Transverse colon (tissue), 4 donors: ENCODE measurements around the gene FOSL2. TPM values are rescaled to one million over a fixed set of nuclear protein-coding genes. Genes with fewer than 3 reads are reported as not detected.

Experiments
- DNase-seq: peaks from one replicate; pipeline ENCODE4 v3.0.0-alpha.2; 2019
- H3K27ac ChIP-seq, 4 donors: fragments of 200-600 bp; sonication (generic); 2 replicates each; pipeline ENCODE4 v1.5.1; 2016 to 2018; ENCODE audit warnings: inconsistent platforms in 4 of 4
- H3K27me3 ChIP-seq: fragments of 200-600 bp; sonication (generic); 2 replicates; pipeline ENCODE4 v1.5.1; 2017; ENCODE audit warnings: inconsistent platforms
- H3K36me3 ChIP-seq, 4 donors: fragments of 200-600 bp; sonication (generic); 2 replicates each; pipeline ENCODE4 v1.5.1; 2017 to 2019; ENCODE audit warnings: inconsistent platforms in 4 of 4
- H3K4me1 ChIP-seq, 4 donors: fragments of 200-600 bp; sonication (generic); 2 replicates each; pipeline ENCODE4 v1.5.1; 2017 to 2020; ENCODE audit warnings: inconsistent platforms in 4 of 4
- H3K4me3 ChIP-seq, 4 donors: fragments of 200-600 bp; sonication (generic); 1 replicate in 1 of 4; 2 replicates in 3 of 4; pipeline versions ENCODE4 v1.5.1 to v1.6.1; 2017 to 2019; ENCODE audit warnings: inconsistent platforms in 4 of 4
- H3K9me3 ChIP-seq, 2 donors: fragments of 200-600 bp; sonication (generic); 2 replicates each; pipeline ENCODE4 v1.5.1; 2017 to 2019; ENCODE audit warnings: inconsistent platforms in 2 of 2
- EP300 ChIP-seq: sonication (generic); formaldehyde crosslinking; IDR thresholded peaks from one replicate; pipeline ENCODE4 v1.6.1; 2017; ENCODE audit warnings: antibody characterized with exemption, low read depth
- POLR2A ChIP-seq: fragments of 450-650 bp; IDR thresholded peaks from one replicate; pipeline ENCODE4 v1.6.1; 2016; ENCODE audit warnings: antibody characterized with exemption, mild to moderate bottlenecking, moderate library complexity
- POLR2AphosphoS5 ChIP-seq, 3 donors: sonication (generic); formaldehyde crosslinking; IDR thresholded peaks; one replicate each; pipeline ENCODE4 v1.6.1; 2016; ENCODE audit warnings: antibody characterized with exemption in 3 of 3
- WGBS, 2 donors: methylation state at CpG; one replicate each; pipeline ENCODE4 v1.1.5; 2018; ENCODE audit warnings: low coverage in 1 of 2; 5-methylcytosine and 5-hydroxymethylcytosine counted together
- in situ Hi-C, 4 donors: fragments of 200-750 bp; cut with MboI; loops; one replicate each; pipeline versions ENCODE4 v1.15.0 to v1.15.1; 2017; ENCODE audit warnings: low sequenced_read_pairs in 3 of 4, low pct_ligation_motif_present in 1 of 4, low pct_unique_long_range_greater_than_20kb in 1 of 4
- intact Hi-C: fragments of 100-400 bp; cut with DNase I; formaldehyde crosslinking; loops from one replicate; pipeline ENCODE4 v1.15.1; 2023; ENCODE audit warnings: low total_unique reads
- total RNA-seq, 4 donors: library from RNA; depleted of rRNA; stranded (reverse); fragments of >200 nt; gene quantifications; one replicate each; pipeline ENCODE4 v1.1.0, GENCODE V29; 2016
- TF ChIP-seq, protein P1 (sequence below), 5 experiments: fragments of 200-600 bp in 3 of 5; fragments of 450-650 bp in 2 of 5; sonication (generic) in 3 of 5; IDR thresholded peaks; 1 replicate in 2 of 5; 2 replicates in 3 of 5; pipeline ENCODE4 v1.5.1; 2016 to 2017; ENCODE audit warnings: antibody characterized with exemption in 5 of 5, inconsistent platforms in 3 of 5, mild to moderate bottlenecking in 2 of 5, moderate library complexity in 1 of 5

Gene FOSL2
- total RNA-seq, 4 donors from 2014 or later = 135 to 358 (median 233) TPM

DNA sequence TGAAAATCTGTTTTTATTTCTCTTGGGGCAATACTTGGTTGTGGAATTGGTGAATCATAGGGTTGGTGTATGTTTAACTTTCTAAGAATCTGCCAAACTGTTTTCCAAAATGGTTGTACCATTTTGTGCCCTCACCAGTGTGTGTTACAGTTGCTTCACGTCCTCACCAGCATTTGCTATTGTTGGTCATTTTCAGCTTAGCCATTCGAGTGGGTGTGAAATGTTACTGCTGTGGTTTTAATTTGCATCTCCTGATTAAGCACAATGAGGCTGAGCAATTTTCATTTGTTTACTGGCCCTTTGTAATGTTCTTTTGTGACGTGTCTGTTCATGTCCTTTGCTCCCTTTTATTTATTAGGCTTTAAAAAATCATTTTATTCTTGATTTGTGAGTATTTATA is 49.7 kb downstream of the FOSL2 start:
- in situ Hi-C loops = loop anchor here in 1 of 4 donors (25.0 kb wide), 1 partner anchor 705 kb away; no protein-coding TSS in a partner anchor
- intact Hi-C loops = no loop called here
- H3K4me1 ChIP-seq = peaks cover 0 to 8% (median 3%) of the 10 kb centered on the region in 4 donors

DNA sequence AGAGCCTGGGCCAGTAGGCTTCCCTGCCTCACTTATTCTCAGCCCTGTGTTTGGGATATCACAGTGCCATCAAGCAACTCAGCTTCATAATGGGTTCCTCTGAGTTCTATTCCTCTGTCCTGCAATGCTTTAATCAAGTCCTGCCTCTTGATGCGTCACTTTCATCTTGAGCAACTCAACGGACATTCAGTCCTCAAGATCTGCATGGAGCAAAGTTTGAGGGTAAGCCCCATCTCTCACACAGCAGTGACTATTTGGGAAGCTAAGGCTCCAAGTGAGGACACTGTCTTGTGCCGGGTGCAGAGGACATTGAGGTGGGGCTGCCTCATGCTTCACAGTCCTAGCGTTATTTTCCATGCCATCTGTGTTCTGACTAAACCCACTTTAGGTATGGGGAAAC is 52.3 kb downstream of the FOSL2 start:
- intact Hi-C loops = no loop called here
- Histone ChIP-seq H3K4me1 (no peaks in the 10 kb centered on the region), H3K9me3 (no peaks in the 10 kb centered on the region), H3K27me3 (no peaks in the 10 kb centered on the region), H3K27ac (no peak overlapping the region), H3K4me3 (no peak overlapping the region), H3K36me3 (no peaks in the 10 kb centered on the region)
- DNase-seq = no peak
- TF ChIP-seq POLR2AphosphoS5 (IDR thresholded peaks at IDR 0.05) (no peak), POLR2A (no peak)
- TF ChIP-seq, protein P1, sequence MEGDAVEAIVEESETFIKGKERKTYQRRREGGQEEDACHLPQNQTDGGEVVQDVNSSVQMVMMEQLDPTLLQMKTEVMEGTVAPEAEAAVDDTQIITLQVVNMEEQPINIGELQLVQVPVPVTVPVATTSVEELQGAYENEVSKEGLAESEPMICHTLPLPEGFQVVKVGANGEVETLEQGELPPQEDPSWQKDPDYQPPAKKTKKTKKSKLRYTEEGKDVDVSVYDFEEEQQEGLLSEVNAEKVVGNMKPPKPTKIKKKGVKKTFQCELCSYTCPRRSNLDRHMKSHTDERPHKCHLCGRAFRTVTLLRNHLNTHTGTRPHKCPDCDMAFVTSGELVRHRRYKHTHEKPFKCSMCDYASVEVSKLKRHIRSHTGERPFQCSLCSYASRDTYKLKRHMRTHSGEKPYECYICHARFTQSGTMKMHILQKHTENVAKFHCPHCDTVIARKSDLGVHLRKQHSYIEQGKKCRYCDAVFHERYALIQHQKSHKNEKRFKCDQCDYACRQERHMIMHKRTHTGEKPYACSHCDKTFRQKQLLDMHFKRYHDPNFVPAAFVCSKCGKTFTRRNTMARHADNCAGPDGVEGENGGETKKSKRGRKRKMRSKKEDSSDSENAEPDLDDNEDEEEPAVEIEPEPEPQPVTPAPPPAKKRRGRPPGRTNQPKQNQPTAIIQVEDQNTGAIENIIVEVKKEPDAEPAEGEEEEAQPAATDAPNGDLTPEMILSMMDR (IDR thresholded peaks at IDR 0.05) = no peak
- in situ Hi-C loops = loop anchor here in 1 of 4 donors (25.0 kb wide), 1 partner anchor 708 kb away; no protein-coding TSS in a partner anchor
- 96 to 100% methylated on average over 1 to 4 of the region's 4 CpGs for WGBS, 2 donors

More for the DNA sequence above, 49.7 kb downstream of the FOSL2 start:
- Histone ChIP-seq H3K9me3 (no peaks in the 10 kb centered on the region), H3K27me3 (no peaks in the 10 kb centered on the region), H3K36me3 (no peaks in the 10 kb centered on the region), H3K4me3 (no peak overlapping the region), H3K27ac (no peak overlapping the region)
- 41 to 66% methylated on average over 3 of the region's 3 CpGs for WGBS, 2 donors
- DNase-seq = no peak
- TF ChIP-seq POLR2A (no peak), EP300 (no peak), POLR2AphosphoS5 (IDR thresholded peaks at IDR 0.05) (no peak)
- TF ChIP-seq, protein P1 (IDR thresholded peaks at IDR 0.05) = no peak

DNA sequence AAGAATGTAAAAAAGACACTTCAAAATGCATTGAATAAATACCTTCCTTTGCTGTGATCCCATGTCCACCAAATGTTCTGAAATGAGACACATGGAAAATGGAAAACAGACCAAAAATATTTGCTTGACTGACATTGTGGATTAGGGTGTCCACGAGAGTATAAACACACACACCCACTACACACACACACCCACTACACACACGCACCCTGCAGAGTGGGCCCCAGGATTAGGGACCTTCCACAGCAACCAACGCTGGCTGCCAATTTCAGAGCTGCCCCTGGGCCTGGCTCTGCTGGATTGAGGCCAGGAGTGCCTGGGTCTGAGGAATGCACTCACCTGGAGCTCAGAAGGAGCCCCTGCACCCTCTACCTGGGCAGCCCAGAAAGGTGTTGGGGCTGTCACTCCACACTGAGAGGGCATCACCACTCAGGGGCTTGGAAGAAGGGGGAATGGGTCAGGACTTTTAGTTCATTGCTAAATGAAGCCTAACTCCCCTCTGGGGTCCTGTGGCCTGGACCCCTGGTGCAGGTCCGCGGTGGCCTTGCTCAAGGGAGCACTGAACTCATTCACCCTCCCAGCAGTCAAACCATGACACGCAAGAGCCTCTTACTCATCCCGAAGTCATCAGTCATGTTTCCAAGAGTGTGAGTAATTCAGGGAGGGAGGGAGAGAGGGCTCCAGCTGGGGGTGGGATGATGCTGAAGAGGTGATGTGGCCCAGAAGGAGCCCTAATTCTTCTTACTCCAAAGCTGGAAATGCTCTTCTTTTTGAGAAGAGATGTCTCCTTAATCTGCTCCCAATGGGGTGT is 53.0 kb downstream of the FOSL2 start:
- DNase-seq = no peak
- H3K9me3 ChIP-seq = no peaks in the 10 kb centered on the region
- H3K4me1 ChIP-seq = no peaks in the 10 kb centered on the region
- no peaks in the 10 kb centered on the region for H3K27me3 ChIP-seq
- WGBS, 2 donors = 62 to 85% methylated on average over 3 to 7 of the region's 7 CpGs
- no peak overlapping the region for H3K27ac ChIP-seq
- intact Hi-C loops (no loop called here), in situ Hi-C loops (loop anchor here in 1 of 4 donors (25.0 kb wide), 1 partner anchor 708 kb away; no protein-coding TSS in a partner anchor)
- H3K36me3 ChIP-seq = no peaks in the 10 kb centered on the region
- H3K4me3 ChIP-seq = no peak overlapping the region
- TF ChIP-seq, protein P1 (IDR thresholded peaks at IDR 0.05) = no peak
- TF ChIP-seq POLR2A (no peak), EP300 (no peak), POLR2AphosphoS5 (IDR thresholded peaks at IDR 0.05) (no peak)

DNA sequence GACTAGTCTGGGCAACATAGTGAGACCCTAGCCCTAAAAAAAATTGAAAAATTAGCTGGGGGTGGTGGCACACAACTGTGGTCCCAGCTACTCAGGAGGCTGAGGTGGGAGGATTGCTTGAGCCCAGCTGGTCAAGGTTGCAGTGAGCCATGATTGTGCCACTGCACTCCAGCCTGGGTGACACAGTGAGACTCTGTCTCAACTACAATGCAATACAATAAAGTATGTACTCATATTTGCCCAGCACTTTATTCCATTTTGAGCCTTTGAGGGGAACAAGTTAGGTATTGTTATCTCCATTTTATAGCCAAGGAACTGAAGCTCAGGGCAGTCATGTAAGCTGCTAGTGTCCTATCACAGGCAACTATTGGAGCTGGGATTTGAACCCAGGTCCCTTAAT is 53.9 kb downstream of the FOSL2 start:
- Histone ChIP-seq H3K4me3 (no peak overlapping the region), H3K36me3 (no peaks in the 10 kb centered on the region), H3K27me3 (no peaks in the 10 kb centered on the region), H3K4me1 (no peaks in the 10 kb centered on the region), H3K27ac (no peak overlapping the region), H3K9me3 (no peaks in the 10 kb centered on the region)
- intact Hi-C loops (no loop called here), in situ Hi-C loops (loop anchor here in 1 of 4 donors (25.0 kb wide), 1 partner anchor 709 kb away; no protein-coding TSS in a partner anchor)
- TF ChIP-seq EP300 (no peak), POLR2A (no peak), POLR2AphosphoS5 (IDR thresholded peaks at IDR 0.05) (no peak)
- TF ChIP-seq, protein P1 (IDR thresholded peaks at IDR 0.05) = no peak
- no peak for DNase-seq
